Endothelial cell of umbilical vein (primary cell): ENCODE measurements around the gene PTPRO. TPM values are rescaled to one million over a fixed set of nuclear protein-coding genes. Genes with fewer than 3 reads are reported as not detected.

Experiments
- BruUV-seq: library from RNA; stranded (reverse); fragments of 400-500 nt; replicated peaks from 2 replicates; lab custom pipeline; 2021; lab: Mats Ljungman, UMichigan
- CTCF ChIA-PET: fragments of 300-600, 350-600 bp; sonication (Branson Sonifier 250); formaldehyde crosslinking; loops from one replicate; lab custom pipeline; 2021; ENCODE audit warnings: antibody characterized with exemption, inconsistent platforms; lab: Charles Lee
- POLR2A ChIA-PET: fragments of 300-600, 350-600 bp; sonication (Branson Sonifier 250); formaldehyde crosslinking; loops from one replicate; lab custom pipeline; 2021; ENCODE audit warnings: antibody characterized with exemption, inconsistent platforms; lab: Charles Lee
- DNase-seq: peaks from one replicate; pipeline ENCODE4 v3.0.0-alpha.2; 2011; ENCODE audit warnings: low read depth, low spot score
- FAIRE-seq: peaks from 2 replicates; lab custom pipeline; 2011; peaks lifted over from hg19 to GRCh38; lab: Jason Lieb, UNC
- H2AFZ ChIP-seq: 2 replicates; pipeline ENCODE4 v1.6.0; 2012; ENCODE audit warnings: low read depth, low read length, control low read depth, inconsistent platforms
- H3K27ac ChIP-seq: 2 replicates; pipeline ENCODE4 v1.5.1; 2011; ENCODE audit warnings: low read depth, mild to moderate bottlenecking, control low read depth, low read length, moderate library complexity; ENCODE audit not compliant: insufficient read depth
- H3K27me3 ChIP-seq, 2 experiments: 2 replicates each; pipeline versions ENCODE4 v1.6.0 to v1.6.1; 2011; ENCODE audit warnings: low read length in 2 of 2, mixed read lengths in 1 of 2; ENCODE audit not compliant: control insufficient read depth in 2 of 2, insufficient read depth in 2 of 2
- H3K36me3 ChIP-seq, 2 experiments: 2 replicates in 1 of 2; 3 replicates in 1 of 2; pipeline ENCODE4 v1.5.1; 2011; ENCODE audit warnings: low read length in 2 of 2, mild to moderate bottlenecking in 1 of 2, moderate library complexity in 1 of 2; ENCODE audit not compliant: control insufficient read depth in 2 of 2, insufficient read depth in 2 of 2; ENCODE audit errors: extremely low read depth in 1 of 2
- H3K4me1 ChIP-seq: 3 replicates; pipeline ENCODE4 v1.5.1; 2011; ENCODE audit warnings: mild to moderate bottlenecking, low read length; ENCODE audit not compliant: control insufficient read depth, insufficient read depth; ENCODE audit errors: extremely low read depth
- H3K4me2 ChIP-seq: 2 replicates; pipeline ENCODE4 v1.6.1; 2011; ENCODE audit warnings: low read length, control low read depth, mixed read lengths; ENCODE audit not compliant: insufficient read depth
- H3K4me3 ChIP-seq, 3 experiments: fragments of 200-600 bp in 1 of 3; sonication (generic), shearing (Covaris generic) in 1 of 3; replicated peaks in 1 of 3; 2 replicates each; pipeline ENCODE4 v1.5.1; 2011 to 2016; ENCODE audit warnings: control low read depth in 3 of 3, low read length in 3 of 3, mild to moderate bottlenecking in 2 of 3, inconsistent platforms in 1 of 3, low read depth in 1 of 3, moderate library complexity in 1 of 3; ENCODE audit not compliant: insufficient read depth in 1 of 3
- H3K79me2 ChIP-seq: 2 replicates; pipeline ENCODE4 v1.6.0; 2012; ENCODE audit warnings: low read length, inconsistent platforms; ENCODE audit not compliant: control insufficient read depth, insufficient read depth
- H3K9ac ChIP-seq: replicated peaks from 2 replicates; pipeline ENCODE3; 2011; ENCODE audit warnings: low read length, control low read depth; ENCODE audit not compliant: insufficient read depth; ENCODE audit errors: extremely low read depth
- H3K9me1 ChIP-seq: replicated peaks from 3 replicates; pipeline ENCODE4 v1.6.0; 2011; ENCODE audit warnings: mild to moderate bottlenecking, low read length; ENCODE audit not compliant: control insufficient read depth, insufficient read depth; ENCODE audit errors: extremely low read depth
- H3K9me3 ChIP-seq: replicated peaks from 2 replicates; pipeline ENCODE4 v1.5.1; 2012; ENCODE audit warnings: low read length, inconsistent platforms; ENCODE audit not compliant: control insufficient read depth, insufficient read depth
- H4K20me1 ChIP-seq: replicated peaks from 2 replicates; pipeline ENCODE3; 2011; ENCODE audit warnings: mild to moderate bottlenecking, low read length; ENCODE audit not compliant: control insufficient read depth, insufficient read depth; ENCODE audit errors: extremely low read depth
- EZH2 ChIP-seq: IDR thresholded peaks from 2 replicates; pipeline ENCODE4 v1.6.1; 2012; ENCODE audit warnings: borderline replicate concordance, low read depth, mild to moderate bottlenecking, moderate library complexity, low read length, inconsistent platforms; ENCODE audit not compliant: severe bottlenecking
- JUN ChIP-seq: IDR thresholded peaks from 2 replicates; pipeline ENCODE4 v1.6.1; 2011; ENCODE audit warnings: borderline replicate concordance, low read depth; ENCODE audit not compliant: insufficient read length, insufficient read depth
- MAX ChIP-seq: IDR thresholded peaks from 2 replicates; pipeline ENCODE4 v1.6.1; 2011; ENCODE audit not compliant: insufficient read depth, insufficient read length
- MYC ChIP-seq: IDR thresholded peaks from one replicate; pipeline ENCODE4 v1.6.1; 2011; ENCODE audit warnings: mild to moderate bottlenecking, low read depth, low read length
- POLR2A ChIP-seq: IDR thresholded peaks from 2 replicates; pipeline ENCODE4 v1.6.1; 2012; ENCODE audit warnings: low read depth, mild to moderate bottlenecking, control low read depth, low read length
- POLR2AphosphoS5 ChIP-seq: IDR thresholded peaks from 2 replicates; pipeline ENCODE4 v1.6.1; 2012; ENCODE audit warnings: low read depth, mild to moderate bottlenecking, control low read depth, low read length, moderate library complexity; ENCODE audit not compliant: insufficient read depth
- dilution Hi-C: fragments of 300-500 bp; cut with MboI; formaldehyde crosslinking; loops from one replicate; pipeline ENCODE4 v1.15.0; 2019; ENCODE audit warnings: low sequenced_read_pairs; ENCODE audit not compliant: extremely low pct_ligation_motif_present
- intact Hi-C: fragments of 100-400 bp; cut with micrococcal nuclease; formaldehyde crosslinking; loops from one replicate; pipeline ENCODE4 v1.10.0; 2022
- polyA plus RNA-seq, 4 experiments: library from polyadenylated mRNA; depleted of rRNA in 3 of 4; stranded (reverse) in 3 of 4; unstranded in 1 of 4; fragments of >200 nt; gene quantifications; 2 replicates each; pipeline versions ENCODE4 v1.2.1 to v1.2.3, GENCODE V29; 2011 to 2012; ENCODE audit warnings: missing spikeins in 1 of 4
- total RNA-seq: library from RNA; stranded (reverse); gene quantifications from 2 replicates; pipeline ENCODE4 v1.2.3, GENCODE V29; 2021
- TF ChIP-seq, protein P1 (sequence below), 2 donors: IDR thresholded peaks; 1 replicate in 1 of 2; 2 replicates in 1 of 2; pipeline ENCODE4 v1.5.1; 2011; ENCODE audit warnings: low read length in 2 of 2, mild to moderate bottlenecking in 2 of 2, moderate library complexity in 2 of 2, control low read depth in 1 of 2, inconsistent platforms in 1 of 2, low read depth in 1 of 2; ENCODE audit not compliant: insufficient read depth in 1 of 2; ENCODE audit errors: extremely low read depth in 1 of 2

Gene PTPRO
- total and polyA plus RNA-seq, 2 donors (not counting 3 experiments of a cell fraction or from before 2014, with no cell fraction given) = not detected

- ChIA-PET CTCF (interaction anchor here (2.3 kb wide), 1 partner anchor 40 kb away, joined by 7 read pairs; no protein-coding TSS in a partner anchor), POLR2A (no interaction called here)
- Histone ChIP-seq H3K27ac (no peak overlapping the region), H3K9me1 (no peaks in the 10 kb centered on the region), H3K4me2 (no peak overlapping the region), H3K9me3 (no peaks in the 10 kb centered on the region), H3K79me2 (no peaks in the 10 kb centered on the region), H4K20me1 (no peaks in the 10 kb centered on the region), H2AFZ (no peak overlapping the region), H3K4me1 (peaks cover 8% of the 10 kb centered on the region), H3K9ac (no peak overlapping the region), H3K27me3 (peaks cover 0 to 2% of the 10 kb centered on the region in 2 experiments), H3K4me3 (no peak overlapping the region), H3K36me3 (no peaks in the 10 kb centered on the region)
- no peak for TF ChIP-seq MYC
- TF ChIP-seq, protein P1, sequence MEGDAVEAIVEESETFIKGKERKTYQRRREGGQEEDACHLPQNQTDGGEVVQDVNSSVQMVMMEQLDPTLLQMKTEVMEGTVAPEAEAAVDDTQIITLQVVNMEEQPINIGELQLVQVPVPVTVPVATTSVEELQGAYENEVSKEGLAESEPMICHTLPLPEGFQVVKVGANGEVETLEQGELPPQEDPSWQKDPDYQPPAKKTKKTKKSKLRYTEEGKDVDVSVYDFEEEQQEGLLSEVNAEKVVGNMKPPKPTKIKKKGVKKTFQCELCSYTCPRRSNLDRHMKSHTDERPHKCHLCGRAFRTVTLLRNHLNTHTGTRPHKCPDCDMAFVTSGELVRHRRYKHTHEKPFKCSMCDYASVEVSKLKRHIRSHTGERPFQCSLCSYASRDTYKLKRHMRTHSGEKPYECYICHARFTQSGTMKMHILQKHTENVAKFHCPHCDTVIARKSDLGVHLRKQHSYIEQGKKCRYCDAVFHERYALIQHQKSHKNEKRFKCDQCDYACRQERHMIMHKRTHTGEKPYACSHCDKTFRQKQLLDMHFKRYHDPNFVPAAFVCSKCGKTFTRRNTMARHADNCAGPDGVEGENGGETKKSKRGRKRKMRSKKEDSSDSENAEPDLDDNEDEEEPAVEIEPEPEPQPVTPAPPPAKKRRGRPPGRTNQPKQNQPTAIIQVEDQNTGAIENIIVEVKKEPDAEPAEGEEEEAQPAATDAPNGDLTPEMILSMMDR (IDR thresholded peaks at IDR 0.05; ENCODE audit: extremely low read depth in 1 of 2, insufficient read depth in 1 of 2, low read depth in 1 of 2, low read length in 2 of 2) = no peak
- no peak for TF ChIP-seq EZH2
- no peak for TF ChIP-seq POLR2A
- no peak for TF ChIP-seq POLR2AphosphoS5
- TF ChIP-seq MAX = no peak
- TF ChIP-seq JUN = no peak
- no peak for DNase-seq
- FAIRE-seq = no peak
- intact Hi-C loops = no loop called here
- dilution Hi-C loops = no loop called here
- BruUV-seq = no TSS peak
Measured at GRCh38 chr12:15545334-15545733, 223.0 kb downstream of the PTPRO start.
